Measurements from ENCODE around the gene MARCHF3. TPM values are rescaled to one million over a fixed set of nuclear protein-coding genes. Genes with fewer than 3 reads are reported as not detected.

Gene MARCHF3
- total and polyA plus RNA-seq, 2 of the 13 experiments (the other 11 are each of a cell fraction or from before 2014, with no cell fraction given): 4.8 to 11.9 TPM

GRCh38 chr5:127022846-127023245 is 7.5 kb downstream of the MARCHF3 start (continued):
- peak; percentile 41; the same call in 1 of the 2 replicates for TF ChIP-seq ZGPAT (CRISPR knock-in tag; IDR thresholded peaks at IDR 0.05)
- no peak for TF ChIP-seq ZFP82 (CRISPR knock-in tag; IDR thresholded peaks at IDR 0.05; ENCODE audit: borderline replicate concordance)
- no peak for TF ChIP-seq ZSCAN5A (CRISPR knock-in tag; IDR thresholded peaks at IDR 0.05; ENCODE audit: borderline replicate concordance)
- TF ChIP-seq ZNF501 (CRISPR knock-in tag; IDR thresholded peaks at IDR 0.05): no peak
- TF ChIP-seq ZNF432 (CRISPR knock-in tag; IDR thresholded peaks at IDR 0.05; ENCODE audit: borderline replicate concordance): no peak
- TF ChIP-seq FOXO1 (CRISPR knock-in tag; IDR thresholded peaks at IDR 0.05): peak; percentile 56; the same call in 1 of the 2 replicates
- TF ChIP-seq ONECUT2 (CRISPR knock-in tag; IDR thresholded peaks at IDR 0.05): no peak
- TF ChIP-seq TCF7L2 (IDR thresholded peaks at IDR 0.05; ENCODE audit: low read depth, low read length): no peak
- no peak for TF ChIP-seq SMAD3 (CRISPR knock-in tag; IDR thresholded peaks at IDR 0.05)
- TF ChIP-seq, protein P1, sequence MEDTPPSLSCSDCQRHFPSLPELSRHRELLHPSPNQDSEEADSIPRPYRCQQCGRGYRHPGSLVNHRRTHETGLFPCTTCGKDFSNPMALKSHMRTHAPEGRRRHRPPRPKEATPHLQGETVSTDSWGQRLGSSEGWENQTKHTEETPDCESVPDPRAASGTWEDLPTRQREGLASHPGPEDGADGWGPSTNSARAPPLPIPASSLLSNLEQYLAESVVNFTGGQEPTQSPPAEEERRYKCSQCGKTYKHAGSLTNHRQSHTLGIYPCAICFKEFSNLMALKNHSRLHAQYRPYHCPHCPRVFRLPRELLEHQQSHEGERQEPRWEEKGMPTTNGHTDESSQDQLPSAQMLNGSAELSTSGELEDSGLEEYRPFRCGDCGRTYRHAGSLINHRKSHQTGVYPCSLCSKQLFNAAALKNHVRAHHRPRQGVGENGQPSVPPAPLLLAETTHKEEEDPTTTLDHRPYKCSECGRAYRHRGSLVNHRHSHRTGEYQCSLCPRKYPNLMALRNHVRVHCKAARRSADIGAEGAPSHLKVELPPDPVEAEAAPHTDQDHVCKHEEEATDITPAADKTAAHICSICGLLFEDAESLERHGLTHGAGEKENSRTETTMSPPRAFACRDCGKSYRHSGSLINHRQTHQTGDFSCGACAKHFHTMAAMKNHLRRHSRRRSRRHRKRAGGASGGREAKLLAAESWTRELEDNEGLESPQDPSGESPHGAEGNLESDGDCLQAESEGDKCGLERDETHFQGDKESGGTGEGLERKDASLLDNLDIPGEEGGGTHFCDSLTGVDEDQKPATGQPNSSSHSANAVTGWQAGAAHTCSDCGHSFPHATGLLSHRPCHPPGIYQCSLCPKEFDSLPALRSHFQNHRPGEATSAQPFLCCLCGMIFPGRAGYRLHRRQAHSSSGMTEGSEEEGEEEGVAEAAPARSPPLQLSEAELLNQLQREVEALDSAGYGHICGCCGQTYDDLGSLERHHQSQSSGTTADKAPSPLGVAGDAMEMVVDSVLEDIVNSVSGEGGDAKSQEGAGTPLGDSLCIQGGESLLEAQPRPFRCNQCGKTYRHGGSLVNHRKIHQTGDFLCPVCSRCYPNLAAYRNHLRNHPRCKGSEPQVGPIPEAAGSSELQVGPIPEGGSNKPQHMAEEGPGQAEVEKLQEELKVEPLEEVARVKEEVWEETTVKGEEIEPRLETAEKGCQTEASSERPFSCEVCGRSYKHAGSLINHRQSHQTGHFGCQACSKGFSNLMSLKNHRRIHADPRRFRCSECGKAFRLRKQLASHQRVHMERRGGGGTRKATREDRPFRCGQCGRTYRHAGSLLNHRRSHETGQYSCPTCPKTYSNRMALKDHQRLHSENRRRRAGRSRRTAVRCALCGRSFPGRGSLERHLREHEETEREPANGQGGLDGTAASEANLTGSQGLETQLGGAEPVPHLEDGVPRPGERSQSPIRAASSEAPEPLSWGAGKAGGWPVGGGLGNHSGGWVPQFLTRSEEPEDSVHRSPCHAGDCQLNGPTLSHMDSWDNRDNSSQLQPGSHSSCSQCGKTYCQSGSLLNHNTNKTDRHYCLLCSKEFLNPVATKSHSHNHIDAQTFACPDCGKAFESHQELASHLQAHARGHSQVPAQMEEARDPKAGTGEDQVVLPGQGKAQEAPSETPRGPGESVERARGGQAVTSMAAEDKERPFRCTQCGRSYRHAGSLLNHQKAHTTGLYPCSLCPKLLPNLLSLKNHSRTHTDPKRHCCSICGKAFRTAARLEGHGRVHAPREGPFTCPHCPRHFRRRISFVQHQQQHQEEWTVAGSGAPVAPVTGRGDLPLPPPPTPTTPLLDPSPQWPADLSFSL (CRISPR knock-in tag; IDR thresholded peaks at IDR 0.05): no peak
- TF ChIP-seq ZNF639 (CRISPR knock-in tag; conservative IDR thresholded peaks at IDR 0.05): no peak
- 0 out of 2 replicates have a peak, but pooled peaks have one; percentile 17 for TF ChIP-seq BHLHE40 (IDR thresholded peaks at IDR 0.05; ENCODE audit: low read length)
- TF ChIP-seq SAP130 (CRISPR knock-in tag; IDR thresholded peaks at IDR 0.05; ENCODE audit: low read depth): peak; percentile 79
- TF ChIP-seq ZNF12 (CRISPR knock-in tag; IDR thresholded peaks at IDR 0.05): no peak
- no peak for TF ChIP-seq PHF20 (CRISPR knock-in tag; IDR thresholded peaks at IDR 0.05)
- peak; percentile 66 for TF ChIP-seq MED1 (CRISPR knock-in tag; IDR thresholded peaks at IDR 0.05)
- TF ChIP-seq ZKSCAN8 (CRISPR knock-in tag; IDR thresholded peaks at IDR 0.05; ENCODE audit: borderline replicate concordance): no peak; the same call in 1 of the 2 replicates
- TF ChIP-seq ZNF354B (CRISPR knock-in tag; IDR thresholded peaks at IDR 0.05): no peak
